HG03039 (cell line): ENCODE results near the gene ZSWIM1.
A peak's percentile ranks its signal among the peaks of the same experiment; 100 is the strongest.

Source experiments
- ATAC-seq: cut with Tn5 transposase; IDR thresholded peaks from one replicate; pipeline ENCODE4 v1.9.1; 2021; ENCODE audit warnings: mild to moderate bottlenecking, moderate library complexity; ENCODE audit not compliant: unreplicated experiment

ZSWIM1 gene

DNA sequence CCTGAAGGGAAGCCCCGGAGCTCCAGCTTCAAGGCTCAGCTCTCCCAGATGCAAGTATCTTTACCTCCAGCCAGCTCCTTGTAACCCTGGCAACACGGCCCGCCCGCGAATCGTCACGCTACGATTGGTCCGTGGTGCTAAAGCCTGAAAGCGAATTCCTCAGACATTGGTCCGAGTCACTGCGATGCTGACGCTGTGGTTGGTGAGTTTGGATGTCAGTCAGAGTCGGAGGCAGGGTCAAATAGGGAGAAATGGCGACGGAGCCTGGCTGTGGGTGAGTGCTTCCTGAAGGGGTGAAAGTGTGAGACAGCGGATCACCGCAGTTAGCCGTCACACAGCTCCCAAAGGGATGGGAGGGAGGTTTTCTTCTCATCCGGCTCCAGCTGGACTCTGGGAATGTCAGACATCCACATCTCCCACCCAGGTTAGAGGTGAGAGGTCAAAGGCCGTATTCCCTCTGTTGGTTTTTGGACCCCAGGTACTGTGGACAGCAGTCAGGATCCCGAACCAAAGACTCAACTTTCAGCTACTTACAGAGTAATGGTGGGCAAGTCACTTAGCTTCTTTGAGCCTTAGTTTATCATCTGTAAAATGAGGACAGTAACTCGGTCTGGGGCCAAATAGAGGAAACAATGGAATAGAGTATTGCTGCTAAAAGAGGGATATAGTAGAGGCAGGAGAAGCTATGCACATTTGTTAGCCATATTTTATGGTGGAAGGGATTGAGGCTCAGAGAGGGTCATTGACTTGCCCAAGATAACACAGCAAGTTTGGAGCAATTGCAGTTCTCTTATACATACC is at the start of gene ZSWIM1:
ZSWIM1 (plus strand) TSS at position 240 of the 801 bp plus-strand sequence. CDS start 1,366 bp downstream, outside the sequence.
- peak; percentile 96 for ATAC-seq

DNA sequence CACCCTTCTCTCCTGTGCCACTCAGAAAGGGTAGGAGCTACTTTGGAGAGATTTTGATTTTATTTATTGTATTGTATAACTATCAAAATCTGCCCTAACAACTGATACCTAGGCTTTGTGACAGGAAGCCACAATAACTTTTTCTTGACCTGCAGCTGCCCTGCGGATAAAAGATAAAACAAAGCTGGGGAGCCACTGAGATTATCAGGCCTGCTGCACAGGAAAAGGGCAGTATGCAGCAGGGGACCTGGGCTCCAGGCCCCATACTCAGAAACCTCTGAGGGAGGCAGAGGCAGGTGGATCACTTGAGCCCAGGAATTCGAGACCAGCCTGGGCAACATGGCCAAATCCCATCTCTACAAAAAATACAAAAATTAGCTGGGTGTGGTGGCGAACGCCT is 48.4 kb upstream of the ZSWIM1 start:
- ATAC-seq, result no peak

DNA sequence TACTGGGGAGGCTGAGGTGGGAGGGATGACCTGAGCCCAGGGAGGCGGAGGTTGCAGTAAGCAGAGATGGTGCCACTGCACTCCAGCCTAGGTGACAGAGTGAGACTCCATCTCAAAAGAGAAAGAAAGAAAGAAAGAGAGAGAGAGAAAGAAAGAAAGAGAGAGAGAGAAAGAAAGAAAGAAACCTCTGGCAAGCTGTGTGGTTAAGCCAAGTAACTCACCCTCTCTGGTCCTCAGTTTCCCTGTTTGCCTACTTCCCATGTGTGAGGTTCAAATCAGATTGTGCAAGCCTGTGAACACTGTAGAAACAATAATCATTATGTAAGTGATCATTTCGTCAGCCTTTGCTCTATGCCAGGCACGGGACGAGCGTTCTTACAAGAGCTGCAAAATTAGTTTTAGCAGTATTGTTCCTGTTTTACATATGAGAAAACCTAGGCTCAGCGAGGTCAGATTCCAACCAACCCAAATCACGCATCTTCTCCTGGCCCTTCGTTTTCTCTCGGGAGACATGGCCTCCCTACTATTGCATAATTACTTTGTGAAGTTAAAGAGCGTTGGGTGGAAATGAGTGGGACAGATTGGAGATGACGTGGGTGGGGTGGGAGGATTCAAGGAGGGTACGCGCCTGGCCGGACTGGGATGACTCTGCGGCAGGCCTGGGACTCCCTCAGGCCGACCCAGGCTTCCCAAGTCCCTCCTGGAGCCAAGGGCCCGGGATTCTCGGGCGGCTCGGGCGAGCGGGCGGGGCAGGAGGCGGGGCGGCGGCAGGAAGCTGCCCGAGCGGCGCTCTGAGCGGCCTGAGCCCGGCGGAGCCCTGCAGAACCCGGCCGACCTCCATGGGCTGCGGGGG is 47.8 kb upstream of the ZSWIM1 start, which contains the start of gene SNX21:
SNX21 (plus strand) TSS at position 770 of the 853 bp plus-strand sequence. CDS start 121 bp downstream, outside the sequence.
- no peak for ATAC-seq

DNA sequence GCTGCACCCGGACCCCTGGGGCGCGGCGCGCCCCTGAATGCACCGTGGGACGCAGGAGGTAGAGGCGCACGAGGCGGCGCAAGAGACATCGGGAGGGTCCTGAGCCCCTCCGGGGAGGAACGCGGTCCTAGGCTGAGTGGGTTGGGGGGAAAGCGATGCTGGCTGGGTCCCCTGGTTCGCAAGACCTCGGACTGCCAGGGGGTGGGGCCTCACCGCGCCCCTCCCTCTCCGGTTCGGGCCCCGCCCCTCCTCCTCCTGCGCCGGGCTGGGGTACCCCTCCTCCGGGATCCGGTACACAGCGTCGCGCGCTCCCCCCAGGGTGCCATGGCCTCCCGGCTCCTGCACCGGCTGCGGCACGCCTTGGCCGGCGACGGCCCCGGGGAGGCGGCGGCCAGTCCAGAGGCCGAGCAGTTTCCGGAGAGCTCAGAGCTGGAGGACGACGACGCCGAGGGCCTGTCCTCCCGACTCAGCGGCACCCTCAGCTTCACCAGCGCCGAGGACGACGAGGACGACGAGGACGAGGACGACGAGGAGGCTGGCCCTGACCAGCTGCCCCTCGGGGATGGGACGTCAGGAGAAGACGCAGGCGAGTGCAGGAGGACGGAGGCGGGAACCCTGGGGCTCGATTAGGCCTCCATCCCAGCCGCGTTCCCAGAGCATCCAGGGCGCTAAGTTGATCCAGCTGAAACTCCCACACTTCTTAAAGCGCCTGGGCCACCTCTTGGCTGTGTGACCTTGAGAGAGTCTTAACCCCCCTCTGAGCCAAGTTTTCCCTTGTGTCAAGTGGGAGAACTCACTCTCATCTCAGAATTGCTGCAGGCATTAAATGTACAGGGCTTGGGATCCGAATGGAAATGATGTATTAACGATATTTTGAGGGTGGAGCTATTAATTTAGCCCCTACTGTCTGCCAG is 46.9 kb upstream of the ZSWIM1 start:
- ATAC-seq, result no peak

DNA sequence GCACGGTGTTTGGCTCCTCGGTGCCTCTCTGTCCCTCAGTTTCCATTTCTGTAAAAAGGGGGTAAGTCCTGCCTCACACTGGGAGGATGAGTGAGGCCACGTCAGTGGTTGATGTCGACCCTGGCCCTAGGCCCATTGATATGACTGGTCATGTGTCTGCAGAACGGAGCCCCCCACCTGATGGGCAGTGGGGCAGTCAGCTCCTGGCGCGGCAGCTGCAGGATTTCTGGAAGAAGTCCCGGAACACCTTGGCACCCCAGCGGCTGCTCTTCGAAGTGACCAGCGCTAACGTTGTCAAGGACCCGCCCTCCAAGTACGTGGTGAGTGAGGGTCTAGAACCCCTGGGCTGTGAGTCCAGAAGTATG is 46.2 kb upstream of the ZSWIM1 start:
- no peak for ATAC-seq

DNA sequence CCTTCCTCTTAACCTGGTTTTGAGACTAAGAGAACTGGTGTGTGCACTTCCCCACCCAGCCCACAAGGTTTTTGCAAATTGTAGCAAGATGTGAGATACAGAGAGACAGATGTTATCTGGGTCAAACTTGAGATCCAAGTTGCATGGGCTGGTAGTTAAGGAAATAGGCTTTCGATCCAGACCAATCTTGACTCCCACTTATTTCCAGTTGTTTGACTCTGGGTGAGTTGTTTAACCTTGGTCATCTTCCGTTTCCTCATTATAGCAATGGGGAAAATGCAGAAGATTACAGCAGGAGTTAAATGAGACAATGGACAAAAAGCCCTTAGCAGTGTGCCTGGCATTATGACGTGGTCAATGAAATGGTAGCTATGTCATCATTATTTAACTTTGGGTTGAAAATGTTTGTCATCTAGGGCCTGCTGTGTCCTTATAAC is 45.7 kb upstream of the ZSWIM1 start:
- no peak for ATAC-seq

DNA sequence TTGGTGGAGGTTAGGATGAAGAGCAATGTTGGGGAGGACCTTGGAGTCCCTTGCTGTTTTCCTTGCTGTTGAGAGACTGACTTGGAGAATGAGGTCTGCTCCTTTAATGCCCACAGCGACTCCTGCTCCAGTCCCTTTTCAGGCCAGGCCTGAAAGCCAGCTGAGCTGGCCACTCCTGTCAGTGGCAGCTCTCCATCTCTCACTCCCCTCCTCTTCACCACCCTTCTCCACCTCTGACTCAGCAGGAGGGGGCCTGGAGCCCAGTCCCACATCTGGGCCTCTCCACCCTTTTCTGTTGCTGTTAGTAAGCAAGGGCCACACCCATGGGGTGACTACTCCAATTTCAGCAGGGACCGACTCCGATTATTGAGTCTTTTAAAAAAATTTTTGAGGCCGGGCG is 45.2 kb upstream of the ZSWIM1 start:
- no peak for ATAC-seq

DNA sequence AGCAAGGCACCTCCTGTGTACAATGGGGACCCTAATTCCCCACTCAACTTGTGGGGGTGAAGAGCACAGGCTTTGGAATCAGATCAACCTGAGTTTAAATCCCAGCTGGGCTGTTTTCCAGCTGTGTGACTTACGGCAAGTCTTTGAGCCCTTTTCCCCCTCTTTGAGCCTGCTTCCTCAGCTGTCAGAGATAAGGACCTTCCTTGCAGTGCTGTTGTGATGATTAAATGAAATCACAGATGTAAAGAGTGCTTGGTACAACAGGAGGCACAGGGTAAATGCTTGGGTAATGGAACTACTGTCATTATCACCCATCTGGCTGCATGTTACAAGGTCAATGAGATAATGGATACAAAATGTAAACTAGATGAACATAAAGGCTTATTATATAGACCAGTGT is 44.2 kb upstream of the ZSWIM1 start:
- no peak for ATAC-seq

DNA sequence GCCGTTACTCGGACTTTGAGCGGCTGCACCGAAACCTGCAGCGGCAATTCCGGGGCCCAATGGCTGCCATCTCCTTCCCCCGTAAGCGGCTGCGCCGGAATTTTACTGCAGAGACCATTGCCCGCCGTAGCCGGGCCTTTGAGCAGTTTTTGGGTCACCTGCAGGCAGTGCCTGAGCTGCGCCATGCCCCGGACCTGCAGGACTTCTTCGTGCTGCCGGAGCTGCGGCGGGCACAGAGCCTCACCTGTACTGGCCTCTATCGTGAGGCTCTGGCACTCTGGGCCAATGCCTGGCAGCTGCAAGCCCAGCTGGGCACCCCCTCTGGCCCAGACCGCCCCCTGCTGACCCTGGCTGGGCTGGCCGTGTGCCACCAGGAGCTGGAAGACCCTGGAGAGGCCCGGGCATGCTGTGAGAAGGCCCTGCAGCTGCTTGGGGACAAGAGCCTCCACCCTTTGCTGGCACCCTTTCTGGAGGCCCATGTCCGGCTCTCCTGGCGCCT is 40.3 kb upstream of the ZSWIM1 start:
- no peak for ATAC-seq

DNA sequence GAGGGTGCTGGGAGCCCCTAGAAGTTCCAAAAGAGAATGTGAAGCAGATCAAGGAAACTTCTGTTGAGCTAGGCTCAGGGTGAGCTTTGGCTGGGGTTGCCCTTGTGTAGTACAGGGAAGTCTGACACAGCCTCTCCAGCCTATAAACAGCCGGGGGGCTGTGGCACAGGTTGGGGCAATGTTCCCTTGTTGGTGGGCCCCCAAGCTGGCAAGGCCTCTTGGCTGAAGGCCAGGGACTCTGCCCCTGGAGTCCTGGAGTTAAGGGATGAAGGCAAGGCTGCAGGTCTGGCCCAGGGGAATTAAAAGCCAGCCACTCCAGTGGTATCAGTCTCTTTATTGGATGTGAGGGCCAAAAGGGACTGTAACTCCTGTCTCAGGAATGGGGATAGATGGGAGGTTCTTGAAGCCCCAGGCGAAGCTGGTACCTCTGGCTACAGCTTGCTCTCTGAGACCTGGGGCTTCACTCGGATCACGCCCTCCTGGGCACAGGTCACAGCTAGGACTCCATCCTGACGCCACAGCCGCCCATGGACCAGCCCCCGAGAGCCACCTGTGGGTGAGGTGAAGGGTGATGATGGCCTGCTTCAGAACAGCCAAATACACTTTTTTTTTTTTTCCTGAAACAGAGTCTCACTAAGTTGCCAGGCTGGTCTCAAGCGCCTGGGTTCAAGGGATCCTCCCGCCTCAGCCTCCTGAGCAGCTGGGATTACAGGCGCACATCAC is 39.5 kb upstream of the ZSWIM1 start:
- no peak for ATAC-seq

DNA sequence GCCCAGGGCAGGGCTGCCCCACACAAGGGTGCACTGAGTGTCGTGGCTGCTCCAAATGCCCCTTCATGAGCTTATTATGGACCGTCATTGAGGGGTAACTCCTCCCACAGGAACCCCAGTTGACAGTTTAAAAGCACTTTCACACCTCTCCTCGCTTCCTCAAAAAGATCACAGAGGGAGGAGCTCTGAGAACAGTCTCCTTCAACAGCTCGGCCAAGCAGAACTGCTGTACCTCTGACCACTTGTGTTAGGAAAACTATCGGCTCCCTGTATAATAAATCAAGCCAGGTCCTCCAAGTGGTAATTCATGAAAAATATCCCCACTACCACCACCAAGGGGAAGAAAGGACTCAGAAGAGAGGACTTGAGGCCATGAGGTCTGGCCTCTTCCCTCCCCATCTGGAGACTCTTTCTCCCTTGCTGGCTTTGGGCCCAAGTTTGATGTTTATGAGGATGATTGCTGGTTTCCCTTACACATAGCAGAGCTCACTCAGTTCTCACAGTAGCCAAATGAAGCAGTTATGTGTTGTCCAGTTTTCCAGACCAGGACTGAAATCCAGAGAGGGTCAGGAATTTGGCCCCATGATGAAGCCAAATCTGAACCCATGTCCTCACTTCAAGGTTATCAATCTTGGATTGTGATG is 38.7 kb upstream of the ZSWIM1 start:
- ATAC-seq, result no peak

DNA sequence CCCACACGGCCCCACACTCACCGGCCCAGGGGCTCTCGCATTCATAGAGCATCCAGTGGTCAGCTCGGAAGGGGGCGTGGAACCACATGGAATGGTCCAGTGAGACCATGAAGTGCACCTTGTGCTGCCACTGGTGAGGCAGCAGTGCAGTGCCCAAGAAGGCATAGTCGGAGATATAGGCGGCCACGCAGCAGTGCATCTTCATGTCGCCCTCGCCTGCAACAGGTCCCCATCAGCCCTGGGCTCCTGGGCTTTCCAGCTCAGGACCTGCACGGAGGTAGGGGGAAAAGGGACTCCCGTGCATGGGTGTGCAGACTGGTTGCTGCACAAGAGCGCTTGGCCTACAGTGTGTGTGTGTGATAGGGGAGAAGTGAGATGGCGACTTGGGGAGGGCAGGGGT is 37.5 kb upstream of the ZSWIM1 start:
- ATAC-seq, result no peak

DNA sequence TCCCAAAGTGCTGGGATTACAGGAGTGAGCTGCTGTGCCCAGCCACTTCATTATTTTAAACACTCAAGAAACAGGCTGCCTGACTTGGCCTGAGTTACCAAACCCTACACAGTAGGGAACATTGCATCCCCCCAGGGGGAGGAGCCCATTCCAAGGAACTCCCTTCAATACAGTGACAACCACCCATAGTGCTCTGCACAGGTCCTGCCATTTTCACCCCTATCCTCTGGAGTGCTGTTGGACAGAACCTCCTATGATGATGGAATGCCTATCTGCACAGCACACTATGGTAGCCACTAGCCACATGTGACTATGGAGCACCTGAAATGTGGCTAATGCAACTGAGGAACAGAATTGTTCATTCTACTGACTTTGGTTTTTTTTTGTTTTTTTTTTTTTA is 35.6 kb upstream of the ZSWIM1 start:
- ATAC-seq, result no peak

DNA sequence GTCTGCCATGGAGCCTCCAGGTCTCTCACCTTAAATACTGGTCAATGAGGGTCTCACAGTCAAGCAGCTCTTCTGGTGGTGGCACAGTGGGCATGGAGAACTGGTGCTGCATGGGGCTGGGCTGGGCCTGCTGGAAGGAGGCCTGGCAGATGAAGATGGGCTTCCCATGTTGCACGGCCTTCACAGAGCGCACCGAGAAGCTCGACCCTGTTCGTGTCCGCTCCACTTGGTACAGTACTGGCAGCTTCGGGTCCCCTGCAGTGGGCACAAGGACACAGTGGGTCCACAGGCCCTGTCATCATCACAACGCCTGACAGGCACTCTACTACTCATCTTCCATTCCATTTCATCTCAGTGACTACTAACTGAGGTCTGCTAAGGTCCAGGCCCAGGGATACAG is 32.6 kb upstream of the ZSWIM1 start:
- no peak for ATAC-seq

DNA sequence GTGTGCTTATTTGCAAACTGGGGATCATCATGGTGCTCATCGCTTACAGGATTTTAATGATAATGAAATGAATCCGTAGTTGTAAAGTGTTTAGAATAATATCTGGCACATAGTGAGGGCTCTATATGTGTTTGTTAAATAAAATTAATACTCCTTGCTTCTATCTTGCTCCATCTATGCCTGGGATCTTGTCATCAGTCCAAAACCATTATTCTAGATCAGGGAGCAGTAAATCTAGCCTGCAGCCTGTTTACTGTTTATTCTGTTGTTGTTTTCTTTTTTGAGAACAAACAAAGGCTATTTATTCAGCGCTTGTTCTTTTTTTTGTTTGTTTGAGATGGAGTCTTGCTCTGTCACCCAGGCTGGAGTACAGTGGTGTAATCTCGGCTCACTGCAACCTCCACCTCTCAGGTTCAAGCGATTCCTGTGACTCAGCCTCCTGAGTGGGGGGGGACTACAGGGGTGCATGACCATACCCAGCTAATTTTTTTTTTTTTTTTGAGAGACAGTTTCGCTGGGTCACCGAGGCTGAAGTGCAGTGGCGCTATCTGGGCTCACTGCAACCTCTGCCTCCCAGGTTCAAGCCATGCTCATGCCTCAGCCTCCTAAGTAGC is 32.0 kb upstream of the ZSWIM1 start:
- no peak for ATAC-seq

DNA sequence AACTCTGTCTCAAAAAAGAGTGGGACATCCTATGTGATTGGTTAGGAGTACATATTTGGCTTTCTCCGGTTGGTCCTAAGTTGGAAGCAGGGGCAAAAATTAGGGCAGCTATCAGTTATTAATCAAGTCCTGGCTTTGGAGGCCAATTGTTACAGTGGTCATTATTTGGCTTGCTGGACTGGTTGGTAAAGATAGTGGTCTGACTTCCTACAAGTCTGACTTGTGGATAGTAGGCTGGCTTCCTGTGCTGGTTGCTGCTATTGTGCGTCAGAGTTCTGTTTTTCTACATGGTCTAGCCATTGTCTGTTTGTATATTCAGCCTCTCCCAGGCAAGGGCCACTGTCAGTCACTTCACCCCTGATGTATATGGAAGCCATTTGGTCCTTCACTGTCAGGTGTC is 30.8 kb upstream of the ZSWIM1 start:
- no peak for ATAC-seq

DNA sequence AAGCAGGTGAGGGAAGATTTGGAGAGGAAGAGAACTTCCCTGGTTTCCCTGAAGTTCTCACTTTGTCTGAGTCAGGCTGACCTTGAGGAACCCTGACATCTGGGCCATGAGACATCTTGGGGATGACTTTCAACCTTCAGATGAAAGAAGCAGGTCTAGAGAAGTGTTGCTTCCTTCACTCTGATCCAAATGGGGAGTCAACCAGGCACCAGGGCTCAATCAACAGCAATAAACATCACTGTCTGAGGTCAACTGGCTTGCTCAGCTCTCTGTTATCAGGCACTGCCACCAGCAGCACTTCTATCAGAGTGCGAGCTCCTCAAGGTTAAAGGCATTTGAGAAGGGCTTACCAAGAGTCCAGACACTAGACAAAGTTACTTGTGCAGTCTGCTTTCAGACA is 30.1 kb upstream of the ZSWIM1 start:
- ATAC-seq, result no peak

DNA sequence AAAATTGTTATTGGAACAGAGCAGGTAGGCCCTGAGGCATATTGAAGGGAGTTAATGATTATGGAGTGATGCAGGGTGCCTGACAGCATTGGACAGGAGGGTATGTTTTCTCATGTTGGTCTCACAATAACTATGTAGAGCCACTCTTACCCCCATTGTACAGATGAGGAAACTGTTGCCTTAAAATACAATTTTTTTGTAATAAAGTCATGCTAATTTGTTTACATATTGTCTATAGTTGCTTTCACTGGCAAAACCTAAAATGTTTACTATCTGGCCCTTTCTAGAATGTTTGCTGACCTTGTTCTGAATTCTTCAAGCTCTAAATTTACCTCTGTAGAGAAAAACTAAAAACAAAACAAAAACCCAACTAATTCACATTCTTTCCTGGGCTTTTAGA is 29.5 kb upstream of the ZSWIM1 start:
- no peak for ATAC-seq

DNA sequence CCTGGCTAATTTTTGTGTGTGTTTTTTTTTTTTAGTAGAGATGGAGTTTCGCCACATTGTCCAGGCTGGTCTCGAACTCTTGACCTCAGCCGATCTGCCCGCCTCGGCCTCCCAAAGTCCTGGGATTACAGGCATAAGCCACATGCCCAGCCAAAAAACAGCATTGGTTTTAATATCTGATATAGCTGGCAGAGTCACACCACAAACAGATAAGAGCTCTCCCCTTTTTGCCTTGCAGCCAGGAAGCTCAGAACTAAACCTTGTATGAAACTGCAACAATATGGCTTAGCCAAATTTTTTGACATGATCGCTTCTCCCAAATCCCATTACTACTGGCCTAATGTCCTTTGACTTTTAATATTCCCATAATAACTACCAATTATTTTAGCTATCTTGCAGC is 28.7 kb upstream of the ZSWIM1 start:
- no peak for ATAC-seq
